GM23338 (cell line): ENCODE results near the gene ACVR1C. TPM values are rescaled to one million over a fixed set of nuclear protein-coding genes. Genes with fewer than 3 reads are reported as not detected.

Experiments used
- EZH2phosphoT487 ChIP-seq: fragments of 200-600 bp; sonication (generic); IDR thresholded peaks from one replicate; pipeline ENCODE4 v1.8.1; 2018; ENCODE audit warnings: antibody characterized with exemption; ENCODE audit not compliant: unreplicated experiment
- NANOG ChIP-seq: IDR thresholded peaks from 2 replicates; pipeline ENCODE4 v1.6.1; 2016; ENCODE audit warnings: antibody characterized with exemption, borderline replicate concordance
- ZNF114 ChIP-seq: fragments of 250-450 bp; sonication (Bioruptor Pico); IDR thresholded peaks from 2 replicates; pipeline ENCODE4 v1.5.0; 2020; ENCODE audit warnings: mild to moderate bottlenecking, moderate library complexity
- polyA plus RNA-seq: library from polyadenylated mRNA; unstranded; fragments of >200 nt; fragmentation: Nextera tagmentation; extraction: Ambion mirVana; gene quantifications from 2 replicates; pipeline ENCODE4 v1.2.1, GENCODE V29; 2016
- total RNA-seq: library from RNA; depleted of rRNA; stranded (reverse); fragments of >200 nt; shearing (Covaris generic); gene quantifications from 2 replicates; pipeline ENCODE4 v1.2.3, GENCODE V29; 2014
- TF ChIP-seq, protein P1 (sequence below): fragments of 250-450 bp; sonication (Bioruptor Pico); IDR thresholded peaks from 2 replicates; pipeline ENCODE4 v1.5.0; 2020; ENCODE audit warnings: mild to moderate bottlenecking, moderate library complexity
- TF ChIP-seq, protein P2 (sequence below), 2 experiments: fragments of 200-600 bp in 1 of 2; sonication (generic) in 1 of 2; conservative IDR thresholded peaks; 2 replicates each; pipeline versions ENCODE4 v1.5.1 to v1.6.1; 2016 to 2017; ENCODE audit warnings: antibody characterized with exemption in 2 of 2, low read depth in 2 of 2, mild to moderate bottlenecking in 2 of 2, moderate library complexity in 1 of 2
- TF ChIP-seq, protein P3 (sequence below): IDR thresholded peaks from one replicate; pipeline ENCODE4 v1.6.1; 2018; ENCODE audit warnings: antibody characterized with exemption; ENCODE audit not compliant: unreplicated experiment

The ACVR1C gene
- total and polyA plus RNA-seq, 2 experiments from 2014 or later: 0.61 to 0.94 TPM

DNA sequence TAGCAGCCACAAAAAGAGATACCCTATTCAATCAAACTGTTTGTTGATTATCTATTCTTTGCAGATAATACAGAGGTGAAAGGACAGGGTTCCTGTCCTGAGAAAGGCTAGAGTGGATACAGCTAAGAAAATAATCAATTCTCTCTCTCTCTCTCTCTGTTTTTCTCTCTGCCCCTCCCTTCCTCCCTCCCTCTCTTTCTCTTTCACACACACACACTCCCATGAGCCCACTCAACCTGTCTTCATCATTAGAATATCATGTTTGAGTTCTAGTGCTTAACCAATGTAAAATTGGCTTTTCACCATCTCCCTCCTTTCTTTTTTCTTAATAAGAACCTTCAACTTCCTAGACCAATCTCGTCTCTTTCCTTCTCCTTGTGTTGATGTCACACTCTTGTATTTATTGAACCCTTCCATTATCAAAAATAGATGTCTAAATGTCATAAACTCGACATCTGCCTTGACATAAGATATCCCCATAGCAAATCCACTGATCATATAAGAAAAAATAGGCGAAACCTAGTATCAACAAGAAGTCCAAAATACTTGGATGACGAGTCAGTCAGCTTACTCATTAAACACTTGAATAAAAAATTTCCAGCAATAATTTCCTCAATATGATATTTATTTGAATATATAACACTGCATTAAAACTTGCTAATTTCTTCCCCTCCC, 141.9 kb downstream of the ACVR1C start (continued):
- TF ChIP-seq, protein P1, sequence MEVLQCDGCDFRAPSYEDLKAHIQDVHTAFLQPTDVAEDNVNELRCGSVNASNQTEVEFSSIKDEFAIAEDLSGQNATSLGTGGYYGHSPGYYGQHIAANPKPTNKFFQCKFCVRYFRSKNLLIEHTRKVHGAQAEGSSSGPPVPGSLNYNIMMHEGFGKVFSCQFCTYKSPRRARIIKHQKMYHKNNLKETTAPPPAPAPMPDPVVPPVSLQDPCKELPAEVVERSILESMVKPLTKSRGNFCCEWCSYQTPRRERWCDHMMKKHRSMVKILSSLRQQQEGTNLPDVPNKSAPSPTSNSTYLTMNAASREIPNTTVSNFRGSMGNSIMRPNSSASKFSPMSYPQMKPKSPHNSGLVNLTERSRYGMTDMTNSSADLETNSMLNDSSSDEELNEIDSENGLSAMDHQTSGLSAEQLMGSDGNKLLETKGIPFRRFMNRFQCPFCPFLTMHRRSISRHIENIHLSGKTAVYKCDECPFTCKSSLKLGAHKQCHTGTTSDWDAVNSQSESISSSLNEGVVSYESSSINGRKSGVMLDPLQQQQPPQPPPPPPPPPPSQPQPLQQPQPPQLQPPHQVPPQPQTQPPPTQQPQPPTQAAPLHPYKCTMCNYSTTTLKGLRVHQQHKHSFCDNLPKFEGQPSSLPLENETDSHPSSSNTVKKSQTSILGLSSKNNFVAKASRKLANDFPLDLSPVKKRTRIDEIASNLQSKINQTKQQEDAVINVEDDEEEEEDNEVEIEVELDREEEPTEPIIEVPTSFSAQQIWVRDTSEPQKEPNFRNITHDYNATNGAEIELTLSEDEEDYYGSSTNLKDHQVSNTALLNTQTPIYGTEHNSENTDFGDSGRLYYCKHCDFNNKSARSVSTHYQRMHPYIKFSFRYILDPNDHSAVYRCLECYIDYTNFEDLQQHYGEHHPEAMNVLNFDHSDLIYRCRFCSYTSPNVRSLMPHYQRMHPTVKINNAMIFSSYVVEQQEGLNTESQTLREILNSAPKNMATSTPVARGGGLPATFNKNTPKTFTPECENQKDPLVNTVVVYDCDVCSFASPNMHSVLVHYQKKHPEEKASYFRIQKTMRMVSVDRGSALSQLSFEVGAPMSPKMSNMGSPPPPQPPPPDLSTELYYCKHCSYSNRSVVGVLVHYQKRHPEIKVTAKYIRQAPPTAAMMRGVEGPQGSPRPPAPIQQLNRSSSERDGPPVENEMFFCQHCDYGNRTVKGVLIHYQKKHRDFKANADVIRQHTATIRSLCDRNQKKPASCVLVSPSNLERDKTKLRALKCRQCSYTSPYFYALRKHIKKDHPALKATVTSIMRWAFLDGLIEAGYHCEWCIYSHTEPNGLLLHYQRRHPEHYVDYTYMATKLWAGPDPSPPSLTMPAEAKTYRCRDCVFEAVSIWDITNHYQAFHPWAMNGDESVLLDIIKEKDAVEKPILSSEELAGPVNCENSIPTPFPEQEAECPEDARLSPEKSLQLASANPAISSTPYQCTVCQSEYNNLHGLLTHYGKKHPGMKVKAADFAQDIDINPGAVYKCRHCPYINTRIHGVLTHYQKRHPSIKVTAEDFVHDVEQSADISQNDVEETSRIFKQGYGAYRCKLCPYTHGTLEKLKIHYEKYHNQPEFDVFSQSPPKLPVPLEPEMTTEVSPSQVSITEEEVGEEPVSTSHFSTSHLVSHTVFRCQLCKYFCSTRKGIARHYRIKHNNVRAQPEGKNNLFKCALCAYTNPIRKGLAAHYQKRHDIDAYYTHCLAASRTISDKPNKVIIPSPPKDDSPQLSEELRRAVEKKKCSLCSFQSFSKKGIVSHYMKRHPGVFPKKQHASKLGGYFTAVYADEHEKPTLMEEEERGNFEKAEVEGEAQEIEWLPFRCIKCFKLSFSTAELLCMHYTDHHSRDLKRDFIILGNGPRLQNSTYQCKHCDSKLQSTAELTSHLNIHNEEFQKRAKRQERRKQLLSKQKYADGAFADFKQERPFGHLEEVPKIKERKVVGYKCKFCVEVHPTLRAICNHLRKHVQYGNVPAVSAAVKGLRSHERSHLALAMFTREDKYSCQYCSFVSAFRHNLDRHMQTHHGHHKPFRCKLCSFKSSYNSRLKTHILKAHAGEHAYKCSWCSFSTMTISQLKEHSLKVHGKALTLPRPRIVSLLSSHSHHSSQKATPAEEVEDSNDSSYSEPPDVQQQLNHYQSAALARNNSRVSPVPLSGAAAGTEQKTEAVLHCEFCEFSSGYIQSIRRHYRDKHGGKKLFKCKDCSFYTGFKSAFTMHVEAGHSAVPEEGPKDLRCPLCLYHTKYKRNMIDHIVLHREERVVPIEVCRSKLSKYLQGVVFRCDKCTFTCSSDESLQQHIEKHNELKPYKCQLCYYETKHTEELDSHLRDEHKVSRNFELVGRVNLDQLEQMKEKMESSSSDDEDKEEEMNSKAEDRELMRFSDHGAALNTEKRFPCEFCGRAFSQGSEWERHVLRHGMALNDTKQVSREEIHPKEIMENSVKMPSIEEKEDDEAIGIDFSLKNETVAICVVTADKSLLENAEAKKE (CRISPR knock-in tag): no peak
- TF ChIP-seq ZNF114 (CRISPR knock-in tag) (no peak), EZH2phosphoT487 (no peak), NANOG (no peak)
- TF ChIP-seq, protein P2, sequence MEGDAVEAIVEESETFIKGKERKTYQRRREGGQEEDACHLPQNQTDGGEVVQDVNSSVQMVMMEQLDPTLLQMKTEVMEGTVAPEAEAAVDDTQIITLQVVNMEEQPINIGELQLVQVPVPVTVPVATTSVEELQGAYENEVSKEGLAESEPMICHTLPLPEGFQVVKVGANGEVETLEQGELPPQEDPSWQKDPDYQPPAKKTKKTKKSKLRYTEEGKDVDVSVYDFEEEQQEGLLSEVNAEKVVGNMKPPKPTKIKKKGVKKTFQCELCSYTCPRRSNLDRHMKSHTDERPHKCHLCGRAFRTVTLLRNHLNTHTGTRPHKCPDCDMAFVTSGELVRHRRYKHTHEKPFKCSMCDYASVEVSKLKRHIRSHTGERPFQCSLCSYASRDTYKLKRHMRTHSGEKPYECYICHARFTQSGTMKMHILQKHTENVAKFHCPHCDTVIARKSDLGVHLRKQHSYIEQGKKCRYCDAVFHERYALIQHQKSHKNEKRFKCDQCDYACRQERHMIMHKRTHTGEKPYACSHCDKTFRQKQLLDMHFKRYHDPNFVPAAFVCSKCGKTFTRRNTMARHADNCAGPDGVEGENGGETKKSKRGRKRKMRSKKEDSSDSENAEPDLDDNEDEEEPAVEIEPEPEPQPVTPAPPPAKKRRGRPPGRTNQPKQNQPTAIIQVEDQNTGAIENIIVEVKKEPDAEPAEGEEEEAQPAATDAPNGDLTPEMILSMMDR (conservative IDR thresholded peaks at IDR 0.05; ENCODE audit: low read depth in 2 of 2): no peak
- TF ChIP-seq, protein P3, sequence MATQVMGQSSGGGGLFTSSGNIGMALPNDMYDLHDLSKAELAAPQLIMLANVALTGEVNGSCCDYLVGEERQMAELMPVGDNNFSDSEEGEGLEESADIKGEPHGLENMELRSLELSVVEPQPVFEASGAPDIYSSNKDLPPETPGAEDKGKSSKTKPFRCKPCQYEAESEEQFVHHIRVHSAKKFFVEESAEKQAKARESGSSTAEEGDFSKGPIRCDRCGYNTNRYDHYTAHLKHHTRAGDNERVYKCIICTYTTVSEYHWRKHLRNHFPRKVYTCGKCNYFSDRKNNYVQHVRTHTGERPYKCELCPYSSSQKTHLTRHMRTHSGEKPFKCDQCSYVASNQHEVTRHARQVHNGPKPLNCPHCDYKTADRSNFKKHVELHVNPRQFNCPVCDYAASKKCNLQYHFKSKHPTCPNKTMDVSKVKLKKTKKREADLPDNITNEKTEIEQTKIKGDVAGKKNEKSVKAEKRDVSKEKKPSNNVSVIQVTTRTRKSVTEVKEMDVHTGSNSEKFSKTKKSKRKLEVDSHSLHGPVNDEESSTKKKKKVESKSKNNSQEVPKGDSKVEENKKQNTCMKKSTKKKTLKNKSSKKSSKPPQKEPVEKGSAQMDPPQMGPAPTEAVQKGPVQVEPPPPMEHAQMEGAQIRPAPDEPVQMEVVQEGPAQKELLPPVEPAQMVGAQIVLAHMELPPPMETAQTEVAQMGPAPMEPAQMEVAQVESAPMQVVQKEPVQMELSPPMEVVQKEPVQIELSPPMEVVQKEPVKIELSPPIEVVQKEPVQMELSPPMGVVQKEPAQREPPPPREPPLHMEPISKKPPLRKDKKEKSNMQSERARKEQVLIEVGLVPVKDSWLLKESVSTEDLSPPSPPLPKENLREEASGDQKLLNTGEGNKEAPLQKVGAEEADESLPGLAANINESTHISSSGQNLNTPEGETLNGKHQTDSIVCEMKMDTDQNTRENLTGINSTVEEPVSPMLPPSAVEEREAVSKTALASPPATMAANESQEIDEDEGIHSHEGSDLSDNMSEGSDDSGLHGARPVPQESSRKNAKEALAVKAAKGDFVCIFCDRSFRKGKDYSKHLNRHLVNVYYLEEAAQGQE: no peak
